ENCODE measurements around the gene AGO3. TPM values are rescaled to one million over a fixed set of nuclear protein-coding genes. Genes with fewer than 3 reads are reported as not detected.

The AGO3 gene
- total and polyA plus RNA-seq, 2 of the 13 experiments (the other 11 are each of a cell fraction or from before 2014, with no cell fraction given): 21.2 to 27.1 TPM

DNA sequence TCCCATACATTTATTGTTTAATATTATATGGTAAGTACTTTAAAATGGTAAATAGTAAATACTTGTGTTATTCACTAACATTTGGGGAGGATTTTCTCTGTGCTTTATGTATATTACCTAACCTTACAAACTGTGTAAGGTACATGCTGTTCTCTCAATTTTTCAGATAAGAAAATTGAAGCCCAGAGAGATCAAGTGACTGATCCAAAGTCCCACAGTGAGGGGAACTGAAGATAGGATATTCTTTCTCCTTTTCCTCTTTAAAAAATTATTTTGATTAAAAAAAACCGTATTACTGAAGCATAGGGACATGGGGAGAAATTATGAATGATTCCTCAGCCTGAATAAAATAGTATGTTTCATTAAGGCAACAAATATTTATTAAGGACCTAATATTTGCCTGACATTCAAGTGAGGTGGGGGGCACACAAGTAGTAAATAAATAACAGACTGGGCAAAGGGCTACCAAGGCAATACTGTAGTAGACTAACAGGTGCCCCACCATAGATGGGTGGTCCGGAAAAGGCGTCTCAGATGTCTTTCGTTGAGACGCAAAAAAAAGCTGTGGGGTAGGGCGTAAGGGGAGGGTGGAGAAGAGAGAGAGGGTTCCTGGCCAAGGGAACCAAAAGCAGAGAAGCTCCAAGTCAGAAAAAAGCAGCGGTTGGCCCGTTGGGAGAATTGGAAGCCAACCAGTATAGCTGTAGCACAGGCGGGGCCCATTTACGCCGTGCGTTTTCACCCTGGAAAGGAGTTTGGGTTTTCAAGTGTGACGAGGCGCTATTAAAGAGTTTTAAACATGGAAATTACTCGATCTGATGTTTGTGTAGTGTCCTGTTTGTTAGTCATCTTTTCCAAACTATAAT, 944 bp upstream of the AGO3 start:
- H4K20me1 ChIP-seq (ENCODE audit: insufficient read depth, low read length): no peaks in the 10 kb centered on the region
- in situ Hi-C loops (cut with HindIII; ENCODE audit: extremely low pct_ligation_motif_present, low pct_unique_long_range_greater_than_20kb) (no loop called here), intact Hi-C loops (cut with micrococcal nuclease; ENCODE audit: unreplicated experiment) (no loop called here)
- H3K27me3 ChIP-seq (ENCODE audit: control insufficient read depth in 1 of 2, insufficient read depth in 2 of 2, low read length in 2 of 2): no peaks in the 10 kb centered on the region; a peak in 1 of 5 replicates
- H3K9ac ChIP-seq (ENCODE audit: insufficient read depth, low read depth, low read length): peak overlapping the region; percentile 94
- peaks cover 38% of the 10 kb centered on the region for H3K79me2 ChIP-seq (ENCODE audit: insufficient read depth, low read length)
- TSS peak; percentile 90 for BruUV-seq (replicated peaks)
- ATAC-seq (peak; percentile 36), DNase-seq (ENCODE audit: low spot score) (peak; percentile 15), FAIRE-seq (no peak)
- H3K4me1 ChIP-seq (ENCODE audit: insufficient read depth, low read length): peaks cover 30% of the 10 kb centered on the region
- 6% methylated on average over 15 of the region's 15 CpGs for WGBS (ENCODE audit: low lambda C conversion rate)
- no peaks in the 10 kb centered on the region for H3K9me3 ChIP-seq (ENCODE audit: low read length)
- H3K36me3 ChIP-seq (replicated peaks in 1 of 2; ENCODE audit: control insufficient read depth in 1 of 2, insufficient read depth in 2 of 2, low read length in 2 of 2): no peaks in the 10 kb centered on the region
- CTCF ChIA-PET (ENCODE audit: low intra/inter-chr PET ratio, low total read pairs): no interaction called here
- peak overlapping the region; percentile 97 for H3K27ac ChIP-seq (ENCODE audit: extremely low read length, insufficient read depth, low read length)
- H2AFZ ChIP-seq (ENCODE audit: low read length): peak overlapping the region; percentile 31
- peak overlapping the region; percentile 93 to 97 (median 97) for H3K4me3 ChIP-seq (replicated peaks in 1 of 3; ENCODE audit: insufficient read depth in 1 of 3, low read depth in 2 of 3, low read length in 3 of 3)
- H3K4me2 ChIP-seq (ENCODE audit: low read depth, low read length): peak overlapping the region; percentile 82
- POLR2A ChIA-PET: interaction anchor here (0.6 to 1.8 kb wide), 5 partner anchors 8 to 470 kb away, joined by 3 to 6 read pairs (median 3); partner anchors contain the start of gene CLSPN
- no peak for TF ChIP-seq ZFP1 (CRISPR knock-in tag; IDR thresholded peaks at IDR 0.05)
- no peak for TF ChIP-seq ZNF766 (CRISPR knock-in tag; IDR thresholded peaks at IDR 0.05; ENCODE audit: borderline replicate concordance)
- TF ChIP-seq ZNF512 (CRISPR knock-in tag; IDR thresholded peaks at IDR 0.05): no peak
- no peak for TF ChIP-seq ZSCAN30 (CRISPR knock-in tag; IDR thresholded peaks at IDR 0.05)
- no peak for TF ChIP-seq ZNF337 (CRISPR knock-in tag; IDR thresholded peaks at IDR 0.05; ENCODE audit: borderline replicate concordance, low read depth)
- TF ChIP-seq ZNF431 (CRISPR knock-in tag; IDR thresholded peaks at IDR 0.05; ENCODE audit: borderline replicate concordance, low read depth): 0 out of 2 replicates have a peak, but pooled peaks have one; percentile 4
- TF ChIP-seq FOXA1 (IDR thresholded peaks at IDR 0.05): no peak
- TF ChIP-seq FOXA1 (CRISPR knock-in tag; IDR thresholded peaks at IDR 0.05): no peak
- TF ChIP-seq KMT2B (CRISPR knock-in tag; IDR thresholded peaks at IDR 0.05): 0 out of 2 replicates have a peak, but pooled peaks have one; percentile 7
- TF ChIP-seq ZNF670 (CRISPR knock-in tag; IDR thresholded peaks at IDR 0.05; ENCODE audit: borderline replicate concordance): 0 out of 2 replicates have a peak, but pooled peaks have one; percentile 13
- no peak for TF ChIP-seq HIVEP1 (CRISPR knock-in tag; IDR thresholded peaks at IDR 0.05)
- no peak for TF ChIP-seq ZFP82 (CRISPR knock-in tag; IDR thresholded peaks at IDR 0.05; ENCODE audit: borderline replicate concordance)
- no peak for TF ChIP-seq ZBTB21 (CRISPR knock-in tag; IDR thresholded peaks at IDR 0.05)
- TF ChIP-seq, protein P1, sequence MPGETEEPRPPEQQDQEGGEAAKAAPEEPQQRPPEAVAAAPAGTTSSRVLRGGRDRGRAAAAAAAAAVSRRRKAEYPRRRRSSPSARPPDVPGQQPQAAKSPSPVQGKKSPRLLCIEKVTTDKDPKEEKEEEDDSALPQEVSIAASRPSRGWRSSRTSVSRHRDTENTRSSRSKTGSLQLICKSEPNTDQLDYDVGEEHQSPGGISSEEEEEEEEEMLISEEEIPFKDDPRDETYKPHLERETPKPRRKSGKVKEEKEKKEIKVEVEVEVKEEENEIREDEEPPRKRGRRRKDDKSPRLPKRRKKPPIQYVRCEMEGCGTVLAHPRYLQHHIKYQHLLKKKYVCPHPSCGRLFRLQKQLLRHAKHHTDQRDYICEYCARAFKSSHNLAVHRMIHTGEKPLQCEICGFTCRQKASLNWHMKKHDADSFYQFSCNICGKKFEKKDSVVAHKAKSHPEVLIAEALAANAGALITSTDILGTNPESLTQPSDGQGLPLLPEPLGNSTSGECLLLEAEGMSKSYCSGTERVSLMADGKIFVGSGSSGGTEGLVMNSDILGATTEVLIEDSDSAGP (CRISPR knock-in tag; IDR thresholded peaks at IDR 0.05; ENCODE audit: borderline replicate concordance): no peak
- no peak for TF ChIP-seq TCF7L2 (IDR thresholded peaks at IDR 0.05; ENCODE audit: low read depth, low read length)
- no peak for TF ChIP-seq RFX5 (IDR thresholded peaks at IDR 0.05; ENCODE audit: low read depth, low read length)
- no peak for TF ChIP-seq RBAK (CRISPR knock-in tag; IDR thresholded peaks at IDR 0.05)
- TF ChIP-seq ZNF816 (CRISPR knock-in tag; IDR thresholded peaks at IDR 0.05; ENCODE audit: borderline replicate concordance): peak; percentile 34; the same call in 1 of the 2 replicates
- 0 out of 2 replicates have a peak, but pooled peaks have one; percentile 43 for TF ChIP-seq MEF2D (CRISPR knock-in tag; IDR thresholded peaks at IDR 0.05)
- no peak for TF ChIP-seq SRSF9 (IDR thresholded peaks at IDR 0.05; ENCODE audit: borderline replicate concordance, insufficient read depth, low read depth, low read length, poor library complexity, severe bottlenecking)
- TF ChIP-seq ZNF549 (CRISPR knock-in tag; IDR thresholded peaks at IDR 0.05): no peak
